HFF-Myc (cell line): ENCODE data around the gene DCPS.

Experiments
- DNase-seq: peaks from one replicate; pipeline ENCODE4 v3.0.0-alpha.2; 2011; ENCODE audit warnings: low read depth; ENCODE audit errors: extremely low read depth
- H3K4me3 ChIP-seq: replicated peaks from 2 replicates; pipeline ENCODE4 v1.5.1; 2011; ENCODE audit warnings: low read depth, mild to moderate bottlenecking, control low read depth, low read length
- CTCF ChIP-seq: IDR thresholded peaks from 2 replicates; pipeline ENCODE4 v1.5.1; 2012; ENCODE audit warnings: mild to moderate bottlenecking, low read depth, low read length, control low read depth; ENCODE audit errors: missing control alignments

Gene DCPS

GRCh38 chr11:126317432-126317755, 13.5 kb downstream of the DCPS start:
- no peak for DNase-seq
- TF ChIP-seq CTCF, result no peak
- H3K4me3 ChIP-seq, result peak overlapping the region; percentile 24; the same call in 1 of the 2 replicates

- peak; percentile 65 for DNase-seq
- TF ChIP-seq CTCF, result no peak
- H3K4me3 ChIP-seq, result peak overlapping the region; percentile 24
These were observed 14.1 kb downstream of the DCPS start for GRCh38 chr11:126317756-126318573.

GRCh38 chr11:126318574-126319373, 14.9 kb downstream of the DCPS start:
- H3K4me3 ChIP-seq, result peak overlapping the region; percentile 24
- no peak for TF ChIP-seq CTCF
- DNase-seq, result peak; percentile 93

GRCh38 chr11:126319374-126319740, 15.5 kb downstream of the DCPS start:
- DNase-seq, result no peak
- TF ChIP-seq CTCF, result no peak
- peak overlapping the region; percentile 24; the same call in 1 of the 2 replicates for H3K4me3 ChIP-seq

GRCh38 chr11:126322996-126323395, 19.1 kb downstream of the DCPS start:
- no peak for DNase-seq
- TF ChIP-seq CTCF, result no peak

GRCh38 chr11:126327281-126328000, 23.6 kb downstream of the DCPS start:
- no peak for TF ChIP-seq CTCF
- DNase-seq, result no peak
- no peak overlapping the region for H3K4me3 ChIP-seq

More at GRCh38 chr11:126322996-126323395, 19.1 kb downstream of the DCPS start:
- no peak overlapping the region for H3K4me3 ChIP-seq
